Dedifferentiated amniotic fluid mesenchymal stem cell (primary cell): Measurements from ENCODE around the gene VPS51.
"Not testable (repeated sequence)": the region's sequence is repeated elsewhere in the genome, so short reads cannot be mapped to it uniquely, and the experiment has no call there.

Source experiments
- DNase-seq: peaks from one replicate; pipeline ENCODE4 v3.0.0-alpha.2; 2016; ENCODE audit errors: extremely low spot score

The VPS51 gene

DNA sequence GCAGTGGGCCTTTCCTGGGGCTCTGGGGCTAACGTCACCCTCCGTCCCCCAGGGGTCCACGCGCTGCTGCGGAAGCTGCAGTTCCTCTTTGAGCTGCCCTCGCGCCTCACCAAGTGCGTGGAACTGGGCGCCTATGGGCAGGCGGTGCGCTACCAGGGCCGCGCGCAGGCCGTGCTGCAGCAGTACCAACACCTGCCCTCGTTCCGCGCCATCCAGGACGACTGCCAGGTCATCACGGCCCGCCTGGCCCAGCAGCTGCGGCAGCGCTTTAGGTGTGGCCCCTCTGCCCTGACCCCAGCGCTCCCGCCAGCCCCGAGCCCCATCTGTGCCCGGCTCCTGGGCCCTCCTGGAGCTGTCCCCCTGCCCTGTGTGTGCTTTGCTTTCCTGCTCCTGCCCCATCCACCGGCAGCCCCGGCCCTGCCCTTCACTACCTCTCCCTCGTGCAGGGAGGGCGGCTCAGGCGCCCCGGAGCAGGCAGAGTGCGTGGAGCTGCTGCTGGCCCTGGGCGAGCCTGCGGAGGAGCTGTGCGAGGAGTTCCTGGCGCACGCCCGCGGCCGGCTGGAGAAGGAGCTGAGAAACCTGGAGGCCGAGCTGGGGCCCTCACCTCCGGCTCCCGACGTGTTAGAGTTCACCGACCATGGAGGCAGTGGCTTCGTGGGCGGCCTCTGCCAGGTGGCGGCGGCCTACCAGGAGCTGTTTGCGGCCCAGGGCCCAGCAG lies 11.9 kb downstream of the VPS51 start:
- no peak for DNase-seq

DNA sequence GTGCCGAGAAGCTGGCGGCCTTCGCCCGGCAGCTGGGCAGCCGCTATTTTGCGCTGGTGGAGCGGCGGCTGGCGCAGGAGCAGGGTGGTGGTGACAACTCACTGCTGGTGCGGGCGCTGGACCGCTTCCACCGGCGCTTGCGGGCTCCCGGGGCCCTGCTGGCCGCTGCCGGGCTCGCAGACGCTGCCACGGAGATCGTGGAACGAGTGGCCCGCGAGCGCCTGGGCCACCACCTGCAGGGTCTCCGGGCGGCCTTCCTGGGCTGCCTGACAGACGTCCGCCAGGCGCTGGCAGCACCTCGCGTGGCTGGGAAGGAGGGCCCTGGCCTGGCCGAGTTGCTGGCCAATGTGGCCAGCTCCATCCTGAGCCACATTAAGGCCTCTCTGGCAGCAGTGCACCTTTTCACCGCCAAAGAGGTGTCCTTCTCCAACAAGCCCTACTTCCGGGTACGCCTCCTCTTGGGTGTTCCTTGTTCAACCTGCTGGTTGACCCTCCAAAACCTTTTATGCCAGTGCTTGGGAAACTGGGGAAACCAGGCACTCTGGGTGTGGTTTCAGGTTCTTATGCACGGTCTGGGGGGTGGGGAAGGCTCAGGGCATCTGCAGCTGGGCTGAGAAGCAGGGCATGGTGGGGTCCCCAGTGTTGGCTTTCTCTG lies 12.6 kb downstream of the VPS51 start:
- no peak for DNase-seq

DNA sequence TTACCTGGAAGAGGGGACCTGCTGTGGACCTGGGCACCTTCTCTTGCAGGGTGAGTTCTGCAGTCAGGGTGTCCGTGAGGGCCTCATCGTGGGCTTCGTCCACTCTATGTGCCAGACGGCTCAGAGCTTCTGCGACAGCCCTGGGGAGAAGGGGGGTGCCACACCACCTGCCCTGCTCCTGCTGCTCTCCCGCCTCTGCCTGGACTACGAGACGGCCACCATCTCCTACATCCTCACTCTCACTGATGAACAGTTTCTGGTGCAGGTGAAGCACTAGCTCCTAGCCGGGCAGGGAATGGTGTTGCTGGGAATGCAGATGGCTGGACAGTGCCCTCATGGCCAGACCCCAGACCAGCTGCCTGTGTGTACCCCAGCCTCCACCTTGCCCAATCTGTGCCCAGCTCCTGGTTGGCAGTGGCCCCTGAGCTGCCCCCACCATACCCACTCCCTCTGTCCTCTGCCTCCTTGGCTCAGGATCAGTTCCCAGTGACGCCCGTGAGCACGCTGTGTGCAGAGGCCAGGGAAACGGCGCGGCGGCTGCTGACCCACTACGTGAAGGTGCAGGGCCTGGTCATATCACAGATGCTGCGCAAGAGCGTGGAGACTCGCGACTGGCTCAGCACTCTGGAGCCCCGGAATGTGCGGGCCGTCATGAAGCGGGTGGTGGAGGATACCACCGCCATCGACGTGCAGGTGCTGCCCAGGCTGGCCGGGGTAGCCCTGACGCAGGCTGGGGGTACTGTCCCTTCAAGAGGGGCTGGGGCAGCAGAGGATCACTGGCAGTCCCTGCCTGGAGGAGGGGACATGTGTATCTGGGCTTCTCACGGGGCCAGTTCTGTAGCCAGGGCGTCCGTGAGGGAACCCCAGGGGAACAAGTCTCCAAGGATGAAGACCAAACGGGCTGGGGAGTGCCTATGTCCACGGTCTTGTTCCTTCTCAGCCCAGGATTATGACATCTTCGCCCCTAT lies 13.5 kb downstream of the VPS51 start:
- DNase-seq = no peak

- DNase-seq = peak; percentile 82
These were observed 14.4 kb downstream of the VPS51 start for GRCh38 chr11:65110354-65110861.

- no peak for DNase-seq
These were observed 15.2 kb downstream of the VPS51 start for GRCh38 chr11:65111159-65111743.

- DNase-seq = peak; percentile 56
These were observed 15.9 kb downstream of the VPS51 start, which contains the start of gene TM7SF2 for GRCh38 chr11:65111744-65112545. TM7SF2 (plus strand) TSS chr11:65111872; CDS start chr11:65112016, 144 bp downstream.

DNA sequence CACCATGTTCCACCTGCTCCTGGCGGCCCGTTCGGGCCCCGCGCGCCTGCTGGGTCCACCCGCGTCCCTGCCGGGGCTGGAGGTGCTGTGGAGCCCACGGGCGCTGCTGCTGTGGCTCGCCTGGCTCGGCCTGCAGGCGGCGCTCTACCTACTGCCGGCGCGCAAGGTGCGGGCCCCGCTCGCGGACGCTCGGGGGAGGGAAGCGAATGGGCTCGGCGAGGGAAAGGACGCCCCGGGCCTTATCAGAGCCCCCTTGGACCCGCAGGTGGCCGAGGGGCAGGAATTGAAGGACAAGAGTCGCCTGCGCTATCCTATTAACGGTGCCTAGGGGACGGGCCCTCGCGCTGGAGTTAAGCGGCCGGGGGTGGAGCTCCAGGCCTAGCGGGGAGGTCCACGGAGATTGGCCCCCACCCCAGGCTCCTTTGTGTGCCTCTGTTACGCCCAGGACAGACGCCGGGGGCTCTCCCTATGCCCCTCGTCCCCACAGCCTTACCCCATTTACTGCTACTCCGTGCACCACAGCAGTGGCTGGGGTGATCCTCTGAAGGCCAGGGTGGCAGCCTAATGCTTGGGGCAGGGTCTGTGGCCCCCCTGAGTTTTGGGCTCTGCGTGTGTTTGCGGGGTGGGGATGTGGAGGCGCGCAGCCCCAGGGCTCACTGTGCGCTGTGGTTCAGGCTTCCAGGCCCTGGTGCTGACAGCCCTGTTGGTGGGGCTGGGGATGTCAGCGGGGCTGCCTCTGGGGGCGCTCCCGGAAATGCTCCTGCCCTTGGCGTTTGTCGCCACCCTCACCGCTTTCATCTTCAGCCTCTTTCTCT lies 16.7 kb downstream of the VPS51 start:
- no peak for DNase-seq

- no peak for DNase-seq
These were observed 17.3 kb downstream of the VPS51 start for GRCh38 chr11:65113361-65113756.

GRCh38 chr11:65113839-65114238 lies 17.8 kb downstream of the VPS51 start:
- no peak for DNase-seq

DNA sequence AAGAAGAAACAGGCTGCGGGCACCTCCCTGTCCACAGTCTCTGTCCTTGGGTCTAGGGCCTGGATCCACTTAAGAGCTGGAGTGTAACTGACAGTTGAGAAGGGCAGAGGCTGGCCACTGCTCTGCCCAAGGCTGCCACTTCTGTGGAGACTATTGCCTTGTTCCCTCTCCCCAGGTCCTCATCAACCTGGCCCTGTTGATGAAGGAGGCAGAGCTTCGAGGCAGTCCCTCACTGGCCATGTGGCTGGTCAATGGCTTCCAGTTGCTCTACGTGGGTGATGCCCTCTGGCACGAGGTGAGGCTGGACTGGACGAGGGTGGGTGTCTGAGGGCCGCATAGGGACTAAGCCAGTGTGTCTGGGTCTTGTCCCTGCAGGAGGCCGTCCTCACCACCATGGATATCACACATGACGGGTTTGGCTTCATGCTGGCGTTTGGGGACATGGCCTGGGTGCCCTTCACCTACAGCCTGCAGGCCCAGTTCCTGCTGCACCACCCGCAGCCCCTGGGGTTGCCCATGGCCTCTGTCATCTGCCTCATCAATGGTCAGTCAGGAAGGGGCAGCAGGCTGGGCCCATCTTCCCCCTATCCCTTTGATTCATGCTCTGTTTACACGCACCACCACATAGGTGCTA lies 18.6 kb downstream of the VPS51 start:
- DNase-seq = no peak

- DNase-seq = no peak
These were observed 19.5 kb downstream of the VPS51 start for GRCh38 chr11:65115361-65116082.

DNA sequence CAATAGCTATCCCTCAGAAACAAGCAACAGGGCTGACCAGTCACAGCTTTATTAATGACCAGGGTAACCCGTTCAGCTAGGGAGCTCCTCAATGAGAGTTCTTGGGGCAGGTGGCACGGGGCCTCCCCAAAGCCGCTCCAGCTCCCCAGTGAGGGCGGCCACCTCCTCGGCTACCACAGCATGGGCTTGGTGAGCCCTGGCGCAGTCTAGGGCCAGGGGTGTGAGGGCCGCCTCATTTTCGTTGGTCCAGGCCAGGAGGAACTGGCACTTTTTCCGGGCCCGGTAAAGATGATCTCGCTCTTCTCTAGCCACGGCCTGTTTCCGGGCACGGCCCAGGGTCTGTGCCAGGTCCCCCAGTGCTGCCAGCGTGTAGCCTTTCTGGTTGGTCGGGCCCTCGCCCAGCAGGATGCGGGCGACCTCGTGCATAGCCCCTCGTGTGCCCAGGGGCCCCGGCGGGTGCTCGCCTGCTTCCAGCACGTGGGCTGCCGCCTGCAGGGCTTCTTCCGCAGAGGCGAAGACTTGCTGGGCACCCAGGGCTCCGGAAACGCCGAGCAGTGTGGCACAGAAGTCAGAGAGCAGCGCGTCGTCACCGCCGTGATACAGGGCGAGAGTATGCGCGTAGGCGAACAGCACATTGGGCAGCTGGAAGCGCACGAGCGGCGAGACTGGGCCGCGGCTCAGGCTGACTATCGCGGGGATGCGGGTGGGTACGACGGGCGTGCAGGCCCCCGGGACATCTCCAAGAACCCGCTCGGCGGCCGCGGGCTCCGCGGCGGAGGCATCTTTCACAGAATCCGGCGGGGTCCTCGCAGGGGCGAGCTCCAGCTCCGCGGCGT lies 20.6 kb downstream of the VPS51 start:
- peak; percentile 50 for DNase-seq

GRCh38 chr11:65117206-65118096 lies 21.4 kb downstream of the VPS51 start, which contains the start of gene ZNHIT2:
ZNHIT2 (minus strand) TSS chr11:65117701; CDS start chr11:65117653, 48 bp downstream.
- peak; percentile 99 for DNase-seq

DNA sequence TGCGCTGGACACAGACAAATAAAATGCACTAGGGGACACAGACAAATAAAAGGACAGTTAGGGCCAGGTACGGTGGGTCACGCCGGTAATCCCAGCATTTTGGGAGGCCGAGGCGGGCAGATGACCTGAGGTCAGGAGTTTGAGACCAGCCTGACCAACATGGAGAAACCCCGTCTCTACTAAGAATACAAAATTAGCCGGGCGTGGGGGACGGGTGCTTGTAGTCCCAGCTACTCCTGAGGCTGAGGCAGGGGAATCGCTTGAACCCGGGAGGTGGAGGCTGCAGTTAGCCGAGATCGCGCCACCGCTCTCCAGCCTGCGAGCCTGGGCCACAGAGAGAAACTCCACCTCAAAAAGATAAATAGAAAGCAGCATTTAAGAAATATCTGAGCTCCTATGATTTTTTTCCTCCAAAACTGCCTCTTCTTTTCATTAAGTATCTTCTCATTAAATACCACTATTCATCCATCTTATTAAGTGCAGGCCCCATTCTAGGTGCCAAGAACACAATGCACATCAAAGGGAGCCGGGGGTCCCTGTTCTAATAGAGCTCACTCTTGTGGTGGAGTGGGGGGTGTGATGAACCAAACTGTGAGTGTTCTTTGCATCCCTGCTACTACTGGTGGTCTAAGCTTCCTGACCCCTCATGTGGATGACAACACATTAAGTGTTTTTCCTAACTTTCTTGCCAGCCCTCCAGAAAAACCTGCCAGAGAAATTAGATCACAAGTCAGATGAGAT lies 22.3 kb downstream of the VPS51 start:
- DNase-seq = no peak

DNA sequence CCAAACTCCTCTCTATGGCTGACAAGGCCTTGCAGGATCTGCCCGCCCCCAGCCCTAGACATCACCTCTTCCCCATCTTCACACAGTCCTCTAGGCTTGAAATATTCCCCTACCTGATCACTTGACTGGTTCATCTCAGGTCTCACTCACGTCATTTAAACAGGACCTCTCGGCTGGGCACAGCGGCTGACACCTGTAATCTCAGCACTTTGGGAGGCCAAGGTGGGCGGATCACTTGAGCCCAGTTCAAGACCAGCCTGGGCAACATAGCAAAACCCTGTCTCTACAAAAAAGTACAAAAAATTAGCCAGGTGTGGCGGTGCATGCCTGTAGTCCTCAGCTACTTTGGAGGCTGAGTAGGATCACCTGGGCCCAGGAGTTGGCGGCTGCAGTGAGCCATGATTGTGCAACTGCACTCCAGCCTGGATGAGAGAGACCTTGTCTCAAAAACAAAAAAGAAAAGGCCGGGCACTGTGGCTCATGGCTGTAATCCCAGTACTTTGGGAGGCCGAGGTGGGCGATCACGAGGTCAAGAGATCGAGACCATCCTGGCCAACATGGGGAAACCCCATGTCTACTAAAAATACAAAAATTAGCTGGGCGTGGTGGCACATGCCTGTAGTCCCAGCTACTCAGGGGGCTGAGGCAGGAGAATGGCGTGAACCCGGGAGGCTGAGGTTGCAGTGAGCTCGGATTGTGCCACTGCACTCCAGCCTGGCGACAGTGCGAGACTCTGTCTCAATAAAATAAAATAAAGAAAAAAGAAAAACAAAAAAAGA lies 23.1 kb downstream of the VPS51 start:
- not testable (repeated sequence) for DNase-seq
